ENCODE measurements around the gene VAV2.

The VAV2 gene

GRCh38 chr9:133873461-133873891, 118.6 kb downstream of the VAV2 start:
- no peak for TF ChIP-seq EP300 (IDR thresholded peaks at IDR 0.05; ENCODE audit: borderline replicate concordance)
- TF ChIP-seq EGR1 (IDR thresholded peaks at IDR 0.05): no peak
- TF ChIP-seq, protein P1, sequence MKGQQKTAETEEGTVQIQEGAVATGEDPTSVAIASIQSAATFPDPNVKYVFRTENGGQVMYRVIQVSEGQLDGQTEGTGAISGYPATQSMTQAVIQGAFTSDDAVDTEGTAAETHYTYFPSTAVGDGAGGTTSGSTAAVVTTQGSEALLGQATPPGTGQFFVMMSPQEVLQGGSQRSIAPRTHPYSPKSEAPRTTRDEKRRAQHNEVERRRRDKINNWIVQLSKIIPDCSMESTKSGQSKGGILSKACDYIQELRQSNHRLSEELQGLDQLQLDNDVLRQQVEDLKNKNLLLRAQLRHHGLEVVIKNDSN (IDR thresholded peaks at IDR 0.05): no peak
- no peak for TF ChIP-seq ZBTB7A (IDR thresholded peaks at IDR 0.05; ENCODE audit: low read depth)
- TF ChIP-seq CREB1 (IDR thresholded peaks at IDR 0.05; ENCODE audit: low read depth): no peak
- TF ChIP-seq NFIC (IDR thresholded peaks at IDR 0.05): no peak
- no peak for TF ChIP-seq RAD21 (IDR thresholded peaks at IDR 0.05; ENCODE audit: low read depth)
- no peak for TF ChIP-seq TAF1 (IDR thresholded peaks at IDR 0.05; ENCODE audit: low read depth)
- TF ChIP-seq TCF12 (IDR thresholded peaks at IDR 0.05; ENCODE audit: low read depth): no peak
- TF ChIP-seq, protein P2, sequence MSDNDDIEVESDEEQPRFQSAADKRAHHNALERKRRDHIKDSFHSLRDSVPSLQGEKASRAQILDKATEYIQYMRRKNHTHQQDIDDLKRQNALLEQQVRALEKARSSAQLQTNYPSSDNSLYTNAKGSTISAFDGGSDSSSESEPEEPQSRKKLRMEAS (IDR thresholded peaks at IDR 0.05): no peak
- no peak for TF ChIP-seq REST (IDR thresholded peaks at IDR 0.05; ENCODE audit: low read depth)
- TF ChIP-seq YY1 (IDR thresholded peaks at IDR 0.05; ENCODE audit: low read depth): no peak
- no peak for TF ChIP-seq FOXM1 (IDR thresholded peaks at IDR 0.05; ENCODE audit: borderline replicate concordance, low read depth)
- no peak for TF ChIP-seq TEAD4 (IDR thresholded peaks at IDR 0.05)
- TF ChIP-seq CEBPB (IDR thresholded peaks at IDR 0.05): no peak

DNA sequence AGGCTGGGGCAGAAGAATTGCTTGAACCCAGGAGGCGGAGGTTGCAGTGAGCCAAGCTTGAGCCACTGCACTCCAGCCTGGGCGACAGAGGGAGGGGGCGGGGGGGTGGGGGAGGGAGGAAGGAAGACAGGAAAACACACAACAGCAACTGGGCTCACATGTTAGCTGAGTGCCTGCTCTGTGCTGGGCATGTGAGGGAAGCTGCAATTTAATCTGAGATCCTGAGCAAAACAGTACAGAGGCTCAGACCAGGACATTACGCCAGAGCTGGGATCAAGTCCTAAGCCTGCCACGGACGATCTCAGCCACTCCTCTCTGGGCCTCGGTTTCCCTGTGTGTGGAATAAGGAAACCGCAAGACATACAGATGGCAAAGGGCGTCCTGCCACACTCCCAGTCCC, 119.1 kb downstream of the VAV2 start:
- TF ChIP-seq REST (IDR thresholded peaks at IDR 0.05; ENCODE audit: low read depth) (no peak), RAD21 (IDR thresholded peaks at IDR 0.05; ENCODE audit: low read depth) (no peak)
- TF ChIP-seq, protein P1 (IDR thresholded peaks at IDR 0.05): no peak

DNA sequence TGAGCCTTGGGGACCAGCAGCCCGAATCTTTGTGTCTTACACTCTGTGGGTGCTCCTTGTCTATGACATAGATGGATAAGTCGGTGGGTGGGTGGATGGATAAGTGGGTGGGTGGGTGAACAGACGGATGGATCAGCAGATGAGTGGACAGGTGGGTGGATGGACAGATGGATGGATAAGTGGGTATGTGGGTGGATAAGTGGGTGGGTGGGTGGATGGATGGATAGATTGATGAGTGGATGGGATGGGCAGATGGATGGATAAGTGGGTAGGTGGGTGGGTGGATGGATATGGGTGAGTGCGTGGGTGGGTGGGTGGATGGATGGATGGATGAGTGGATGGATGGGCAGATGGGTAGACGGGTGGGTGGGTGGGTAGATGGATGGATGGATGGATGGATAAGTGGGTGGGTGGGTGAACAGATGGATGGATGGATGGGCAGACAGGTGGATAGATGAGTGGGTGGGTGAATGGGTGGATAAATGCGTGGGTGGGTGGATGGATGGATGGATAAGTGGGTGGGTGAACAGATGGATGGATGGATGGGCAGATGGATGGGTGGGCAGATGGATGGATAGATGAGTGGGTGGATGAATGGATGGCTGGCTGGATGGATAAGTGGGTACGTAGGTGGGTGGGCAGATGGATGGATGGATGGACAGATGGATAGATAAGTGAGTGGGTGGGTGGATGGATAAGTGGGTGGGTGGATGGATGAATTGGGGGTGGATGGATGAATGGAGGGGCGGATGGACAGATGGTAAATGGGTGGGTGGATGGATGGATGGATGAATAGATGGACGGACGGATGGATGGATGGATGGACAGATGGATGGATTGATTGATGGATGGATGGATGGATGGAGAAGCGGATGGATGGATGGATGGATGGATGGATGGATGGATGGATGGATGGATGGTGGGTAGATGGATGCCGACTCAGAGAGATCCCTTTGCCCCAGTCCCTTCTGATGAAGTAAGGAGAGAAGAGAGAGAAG, 121.2 kb downstream of the VAV2 start:
- TF ChIP-seq TAF1 (IDR thresholded peaks at IDR 0.05; ENCODE audit: low read depth): no peak
- no peak for TF ChIP-seq REST (IDR thresholded peaks at IDR 0.05; ENCODE audit: low read depth)
- TF ChIP-seq CEBPB (IDR thresholded peaks at IDR 0.05): no peak
- TF ChIP-seq RAD21 (IDR thresholded peaks at IDR 0.05; ENCODE audit: low read depth): no peak
- TF ChIP-seq ZBTB7A (IDR thresholded peaks at IDR 0.05; ENCODE audit: low read depth): no peak
- TF ChIP-seq, protein P2 (IDR thresholded peaks at IDR 0.05): no peak
- no peak for TF ChIP-seq NFIC (IDR thresholded peaks at IDR 0.05)
- no peak for TF ChIP-seq YY1 (IDR thresholded peaks at IDR 0.05; ENCODE audit: low read depth)
- TF ChIP-seq TEAD4 (IDR thresholded peaks at IDR 0.05): no peak

DNA sequence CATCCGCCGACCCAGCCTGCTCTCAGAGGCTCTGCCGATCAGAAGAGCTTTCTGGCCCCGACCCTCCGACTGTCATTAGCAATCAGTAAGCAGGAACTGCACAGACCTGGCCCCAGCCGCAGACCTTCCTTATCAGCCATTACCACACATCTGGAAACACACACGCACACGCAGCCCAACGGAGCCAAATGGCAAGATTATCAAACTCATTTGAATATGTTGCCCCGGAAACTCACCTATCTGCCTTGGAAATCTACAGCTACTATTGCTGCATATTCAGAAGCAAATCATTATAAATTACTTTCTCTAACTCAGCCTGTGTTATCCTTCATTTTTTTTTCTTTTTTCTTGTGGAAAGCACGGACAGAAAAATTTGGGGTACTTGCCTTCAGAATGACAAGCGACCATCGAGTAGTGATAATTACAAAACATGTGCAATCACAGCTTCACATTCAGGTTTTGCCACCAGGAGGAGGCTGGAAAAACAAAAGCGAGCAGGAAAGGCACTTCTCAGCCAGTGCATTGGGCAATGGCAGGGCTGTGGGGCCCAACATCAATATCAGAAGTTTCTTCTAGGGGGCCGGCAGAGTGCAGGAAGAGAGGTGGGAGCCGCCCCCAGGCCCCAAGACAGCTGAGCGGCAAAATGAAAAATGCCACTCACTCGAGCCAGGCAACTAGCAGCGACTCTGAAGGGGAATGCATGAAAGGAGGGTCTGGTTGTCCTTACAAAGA, 122.3 kb downstream of the VAV2 start:
- no peak for TF ChIP-seq REST (IDR thresholded peaks at IDR 0.05; ENCODE audit: low read depth)
- TF ChIP-seq TAF1 (IDR thresholded peaks at IDR 0.05; ENCODE audit: low read depth): no peak
- TF ChIP-seq FOXM1 (IDR thresholded peaks at IDR 0.05; ENCODE audit: borderline replicate concordance, low read depth): no peak
- no peak for TF ChIP-seq CREB1 (IDR thresholded peaks at IDR 0.05; ENCODE audit: low read depth)
- TF ChIP-seq TCF12 (IDR thresholded peaks at IDR 0.05; ENCODE audit: low read depth): no peak
- TF ChIP-seq RAD21 (IDR thresholded peaks at IDR 0.05; ENCODE audit: low read depth): no peak
- TF ChIP-seq, protein P1 (IDR thresholded peaks at IDR 0.05): no peak
- TF ChIP-seq, protein P2 (IDR thresholded peaks at IDR 0.05): no peak
